Stimulated activated naive B cell treated with anti-CD40 and anti-IgM and Interleukin-4, amounts not matched to agents 10 μg/mL and 1 μg/mL and 100 μg/mL, for 72 hours (primary cell): ENCODE data around the gene CTIF.
A peak's percentile ranks its signal among the peaks of the same experiment; 100 is the strongest.
"Not testable (repeated sequence)": the region's sequence is repeated elsewhere in the genome, so short reads cannot be mapped to it uniquely, and the experiment has no call there.

ENCODE experiments used
- ATAC-seq, 2 donors: fragments of 150-1000 bp; cut with Tn5 transposase; replicated peaks; 2 replicates each; pipeline ENCODE4 v1.10.0; 2021; ENCODE audit warnings: moderate library complexity in 1 of 2
- DNase-seq: peaks from one replicate; pipeline ENCODE4 v3.0.0; 2021
- H3K27ac Mint-ChIP-seq: one replicate; pipeline ENCODE4 v1.8.0; 2022; ENCODE audit warnings: mild to moderate bottlenecking, mixed read lengths
- H3K27me3 Mint-ChIP-seq, 2 donors: one replicate each; pipeline ENCODE4 v1.8.0; 2022; ENCODE audit warnings: mixed read lengths in 2 of 2
- H3K36me3 Mint-ChIP-seq, 2 donors: one replicate each; pipeline ENCODE4 v1.8.0; 2022; ENCODE audit warnings: mixed read lengths in 2 of 2, mild to moderate bottlenecking in 1 of 2
- H3K4me1 Mint-ChIP-seq, 2 donors: one replicate each; pipeline ENCODE4 v1.8.0; 2022; ENCODE audit warnings: mixed read lengths in 2 of 2, mild to moderate bottlenecking in 1 of 2
- H3K4me3 Mint-ChIP-seq, 2 donors: one replicate each; pipeline ENCODE4 v1.8.0; 2022; ENCODE audit warnings: mild to moderate bottlenecking in 2 of 2, mixed read lengths in 2 of 2, moderate library complexity in 1 of 2
- H3K9me3 Mint-ChIP-seq, 2 donors: one replicate each; pipeline ENCODE4 v1.8.0; 2022; ENCODE audit warnings: mixed read lengths in 2 of 2, mild to moderate bottlenecking in 1 of 2

Gene CTIF

GRCh38 chr18:48803518-48803917, 264.7 kb downstream of the CTIF start:
- no peak overlapping the region for H3K4me3 Mint-ChIP-seq
- DNase-seq, result no peak
- no peaks in the 10 kb centered on the region for H3K27me3 Mint-ChIP-seq
- peak overlapping the region; percentile 91 for H3K27ac Mint-ChIP-seq
- H3K4me1 Mint-ChIP-seq, result peaks cover 64 to 80% of the 10 kb centered on the region in 2 donors
- peaks cover 9 to 17% of the 10 kb centered on the region in 2 donors for H3K36me3 Mint-ChIP-seq
- ATAC-seq, result no peak
- peaks cover 0 to 4% of the 10 kb centered on the region in 2 donors for H3K9me3 Mint-ChIP-seq

DNA sequence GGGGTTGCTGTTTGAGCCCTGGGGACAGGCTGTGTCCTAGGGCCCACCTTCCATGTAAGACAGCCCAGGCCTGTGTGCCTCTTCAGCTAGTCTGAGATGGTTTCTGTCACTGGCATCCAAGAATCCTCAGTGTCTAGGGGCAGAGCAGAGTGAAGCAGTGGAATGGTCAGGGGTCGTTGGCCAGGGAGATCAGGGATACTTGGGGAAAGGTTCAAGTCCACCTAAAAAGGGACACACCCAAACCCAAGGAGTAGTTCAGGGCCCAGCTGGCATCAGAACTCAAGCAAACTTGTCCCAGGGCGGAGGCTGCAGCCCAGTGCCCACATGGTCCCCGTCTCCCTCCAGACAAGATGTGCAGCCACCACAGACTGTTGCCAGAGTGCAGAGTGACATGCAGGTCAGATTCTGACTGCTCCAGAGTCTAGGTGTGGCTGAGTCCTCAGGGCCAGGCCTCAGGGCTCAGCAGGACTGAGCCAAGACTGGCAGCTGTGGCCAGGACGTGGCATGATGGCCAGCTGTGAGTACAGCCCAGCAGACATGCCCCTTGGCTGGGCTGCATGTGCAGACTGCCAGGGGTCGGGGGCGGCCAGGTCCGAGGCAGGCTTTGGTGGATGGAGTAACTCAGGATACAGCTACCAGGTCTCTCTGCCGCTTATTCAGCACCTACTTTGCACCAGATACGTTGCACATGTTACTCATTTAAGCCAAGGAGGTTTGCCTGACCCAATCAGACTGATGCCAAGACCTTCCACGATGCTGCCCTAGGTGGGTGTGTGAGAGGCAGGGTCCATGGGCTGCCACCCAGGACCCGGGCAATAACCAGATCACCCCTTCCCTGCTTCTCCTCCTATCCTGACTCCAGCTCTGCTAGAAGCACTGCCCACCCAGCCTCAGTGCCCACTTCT, 265.4 kb downstream of the CTIF start:
- H3K27me3 Mint-ChIP-seq, result no peaks in the 10 kb centered on the region
- peaks cover 60 to 73% of the 10 kb centered on the region in 2 donors for H3K4me1 Mint-ChIP-seq
- peak overlapping the region; percentile 83 for H3K27ac Mint-ChIP-seq

GRCh38 chr18:48804856-48805610, 266.2 kb downstream of the CTIF start:
- DNase-seq (no peak), ATAC-seq (no peak)
- H3K4me1 Mint-ChIP-seq, result peaks cover 54 to 65% of the 10 kb centered on the region in 2 donors
- peaks cover 0 to 4% of the 10 kb centered on the region in 2 donors for H3K9me3 Mint-ChIP-seq
- peak overlapping the region; percentile 83 for H3K27ac Mint-ChIP-seq
- peaks cover 9 to 14% of the 10 kb centered on the region in 2 donors for H3K36me3 Mint-ChIP-seq
- H3K27me3 Mint-ChIP-seq, result no peaks in the 10 kb centered on the region
- no peak overlapping the region for H3K4me3 Mint-ChIP-seq

More for the DNA sequence above, 265.4 kb downstream of the CTIF start:
- ATAC-seq (no peak), DNase-seq (no peak)
- Mint-ChIP-seq H3K9me3 (peaks cover 0 to 4% of the 10 kb centered on the region in 2 donors), H3K36me3 (peaks cover 9 to 14% of the 10 kb centered on the region in 2 donors), H3K4me3 (no peak overlapping the region)

DNA sequence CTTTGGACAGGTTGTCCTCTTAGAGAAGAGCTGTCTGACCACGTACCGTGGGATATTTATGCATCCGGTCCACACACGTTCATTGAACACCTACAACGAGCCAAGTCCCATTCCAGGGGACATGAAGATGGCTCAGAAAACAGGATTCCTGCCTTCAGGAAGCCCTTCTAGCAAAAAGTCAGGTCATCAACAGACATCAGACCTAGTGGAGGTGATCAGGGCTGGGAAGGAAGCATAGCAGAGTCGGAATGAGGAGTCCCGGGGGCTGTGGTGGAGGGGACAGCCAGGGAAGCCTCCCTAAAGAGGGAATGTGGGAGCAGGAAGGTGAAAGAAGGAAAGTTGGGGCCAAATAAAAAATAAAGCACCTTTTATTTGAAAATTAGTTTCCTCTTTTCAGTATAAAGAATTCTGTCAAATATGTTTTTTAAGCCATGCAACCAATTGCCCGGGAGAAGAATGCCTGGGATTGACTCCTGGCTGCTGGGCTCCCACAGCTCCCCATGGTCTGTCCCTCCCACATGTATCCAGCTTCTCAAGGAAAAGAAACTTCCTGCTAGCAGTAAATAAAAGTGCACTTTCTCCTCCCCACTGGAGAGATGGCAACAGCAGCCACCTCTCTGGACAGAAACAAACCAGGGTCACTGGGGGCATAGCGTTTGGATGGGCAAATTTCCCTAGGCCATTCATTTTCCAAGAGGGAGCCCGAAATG, 267.1 kb downstream of the CTIF start:
- Mint-ChIP-seq H3K27ac (peak overlapping the region; percentile 60), H3K4me3 (no peak overlapping the region), H3K9me3 (peaks cover 0 to 4% of the 10 kb centered on the region in 2 donors), H3K4me1 (peaks cover 47 to 61% of the 10 kb centered on the region in 2 donors), H3K27me3 (no peaks in the 10 kb centered on the region), H3K36me3 (peaks cover 9 to 14% of the 10 kb centered on the region in 2 donors)
- no peak for DNase-seq
- no peak for ATAC-seq

- DNase-seq, result no peak
- no peak for ATAC-seq
- no peaks in the 10 kb centered on the region for H3K27me3 Mint-ChIP-seq
- H3K27ac Mint-ChIP-seq, result no peak overlapping the region
- peaks cover 9 to 14% of the 10 kb centered on the region in 2 donors for H3K36me3 Mint-ChIP-seq
- peaks cover 0 to 4% of the 10 kb centered on the region in 2 donors for H3K9me3 Mint-ChIP-seq
- peaks cover 44 to 60% of the 10 kb centered on the region in 2 donors for H3K4me1 Mint-ChIP-seq
- H3K4me3 Mint-ChIP-seq, result no peak overlapping the region
Measured at GRCh38 chr18:48806551-48807261, 267.9 kb downstream of the CTIF start.

GRCh38 chr18:48808476-48808875, 269.6 kb downstream of the CTIF start:
- Mint-ChIP-seq H3K4me1 (peaks cover 35 to 58% of the 10 kb centered on the region in 2 donors), H3K4me3 (no peak overlapping the region), H3K27ac (no peak overlapping the region), H3K9me3 (peaks cover 0 to 4% of the 10 kb centered on the region in 2 donors), H3K36me3 (peaks cover 8 to 12% of the 10 kb centered on the region in 2 donors), H3K27me3 (no peaks in the 10 kb centered on the region)
- ATAC-seq (no peak), DNase-seq (no peak)

- Mint-ChIP-seq H3K27me3 (no peaks in the 10 kb centered on the region), H3K4me1 (peaks cover 34 to 58% of the 10 kb centered on the region in 2 donors), H3K27ac (no peak overlapping the region), H3K9me3 (no peaks in the 10 kb centered on the region), H3K36me3 (peaks cover 2 to 7% of the 10 kb centered on the region in 2 donors), H3K4me3 (no peak overlapping the region)
- DNase-seq (no peak), ATAC-seq (no peak)
Measured at GRCh38 chr18:48809365-48809764, 270.5 kb downstream of the CTIF start.

GRCh38 chr18:48810805-48811204, 272.0 kb downstream of the CTIF start:
- peaks cover 28 to 53% of the 10 kb centered on the region in 2 donors for H3K4me1 Mint-ChIP-seq
- peaks cover 0 to 6% of the 10 kb centered on the region in 2 donors for H3K36me3 Mint-ChIP-seq

DNA sequence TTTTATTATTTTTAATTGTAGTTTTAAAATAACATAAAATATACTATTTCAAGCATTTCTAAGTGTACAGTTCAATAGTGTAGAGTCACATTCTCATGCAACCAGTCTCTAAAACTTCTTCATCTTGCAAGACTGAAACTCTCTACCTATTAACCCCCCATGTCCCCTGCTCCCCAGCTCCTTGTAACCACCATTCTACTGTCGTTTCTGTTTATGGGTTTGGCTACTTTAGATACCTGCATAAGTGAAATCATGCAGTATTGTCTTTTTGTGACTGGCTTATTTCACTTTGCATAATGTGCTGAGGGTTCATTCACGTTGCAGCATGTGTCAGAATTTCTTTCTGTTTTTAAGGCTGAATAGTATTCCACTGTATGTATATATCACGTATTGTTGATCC, 272.6 kb downstream of the CTIF start:
- Mint-ChIP-seq H3K36me3 (peaks cover 0 to 10% of the 10 kb centered on the region in 2 donors), H3K27ac (no peak overlapping the region), H3K4me3 (no peak overlapping the region), H3K4me1 (peaks cover 30 to 54% of the 10 kb centered on the region in 2 donors), H3K27me3 (no peaks in the 10 kb centered on the region), H3K9me3 (no peaks in the 10 kb centered on the region)
- DNase-seq (no peak), ATAC-seq (no peak)

More at GRCh38 chr18:48810805-48811204, 272.0 kb downstream of the CTIF start:
- no peak for ATAC-seq
- H3K27ac Mint-ChIP-seq, result no peak overlapping the region
- H3K4me3 Mint-ChIP-seq, result no peak overlapping the region
- no peak for DNase-seq
- H3K27me3 Mint-ChIP-seq, result no peaks in the 10 kb centered on the region
- H3K9me3 Mint-ChIP-seq, result no peaks in the 10 kb centered on the region

DNA sequence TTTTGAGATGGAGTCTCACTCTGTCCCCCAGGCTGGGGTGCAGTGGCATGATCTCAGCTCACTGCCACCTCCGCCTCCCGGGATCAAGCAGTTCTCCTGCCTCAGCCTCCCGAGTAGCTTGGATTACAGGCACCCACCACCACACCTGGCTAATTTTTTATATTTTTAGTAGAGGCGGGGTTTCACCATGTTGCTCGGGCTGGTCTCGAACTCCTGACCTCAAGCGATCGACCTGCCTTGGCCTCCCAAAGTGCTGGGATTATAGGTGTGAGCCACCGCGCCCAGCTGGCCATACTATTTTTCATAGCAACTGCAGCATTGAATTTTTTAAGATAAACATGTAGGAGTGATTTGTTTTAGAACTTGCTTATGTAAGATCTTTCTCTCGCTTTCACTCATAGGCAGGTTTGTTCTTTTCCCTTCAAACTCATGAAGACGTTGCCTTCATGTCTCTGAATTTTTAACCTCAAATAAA, 273.2 kb downstream of the CTIF start:
- ATAC-seq, result peak in 1 of 2 donors; percentile 68
- Mint-ChIP-seq H3K36me3 (peaks cover 0 to 14% of the 10 kb centered on the region in 2 donors), H3K4me1 (peaks cover 30 to 48% of the 10 kb centered on the region in 2 donors)
- not testable (repeated sequence) for H3K4me3 Mint-ChIP-seq, DNase-seq, H3K27me3 Mint-ChIP-seq, H3K27ac Mint-ChIP-seq, H3K9me3 Mint-ChIP-seq

DNA sequence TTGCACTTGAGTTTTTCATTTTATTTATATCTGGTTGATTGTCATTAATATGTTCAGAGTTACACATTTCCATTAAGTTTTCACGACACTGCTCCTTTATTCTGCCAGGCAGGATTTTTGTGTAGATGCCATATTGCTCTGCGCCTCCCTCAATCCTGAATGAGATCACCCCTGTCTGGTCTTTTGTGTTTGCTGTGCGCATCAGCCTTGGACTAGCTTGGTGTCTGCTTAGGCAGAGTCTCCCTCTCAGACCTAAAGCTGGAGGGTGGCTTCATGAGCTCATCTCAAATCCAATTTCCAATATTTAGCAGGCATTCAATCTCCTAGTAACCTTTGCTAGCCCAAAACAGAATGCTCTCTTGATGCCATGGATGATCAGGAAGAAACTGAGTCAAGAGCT, 274.5 kb downstream of the CTIF start:
- no peak overlapping the region for H3K4me3 Mint-ChIP-seq
- no peaks in the 10 kb centered on the region for H3K27me3 Mint-ChIP-seq
- H3K4me1 Mint-ChIP-seq, result peaks cover 30 to 51% of the 10 kb centered on the region in 2 donors
- H3K27ac Mint-ChIP-seq, result peak overlapping the region; percentile 72
- H3K36me3 Mint-ChIP-seq, result peaks cover 4 to 19% of the 10 kb centered on the region in 2 donors
- no peak for ATAC-seq
- DNase-seq, result no peak
- no peaks in the 10 kb centered on the region for H3K9me3 Mint-ChIP-seq

GRCh38 chr18:48813833-48814489, 275.1 kb downstream of the CTIF start:
- H3K4me1 Mint-ChIP-seq, result peaks cover 30 to 57% of the 10 kb centered on the region in 2 donors
- ATAC-seq (peak in 1 of 2 donors; percentile 26), DNase-seq (no peak)
- H3K27ac Mint-ChIP-seq, result peak overlapping the region; percentile 72
- H3K4me3 Mint-ChIP-seq, result no peak overlapping the region
- no peaks in the 10 kb centered on the region for H3K9me3 Mint-ChIP-seq
- no peaks in the 10 kb centered on the region for H3K27me3 Mint-ChIP-seq
- H3K36me3 Mint-ChIP-seq, result peaks cover 7 to 25% of the 10 kb centered on the region in 2 donors
